GM13977 (cell line): ENCODE results near the gene IFT80.

Experiments used
- DNase-seq: peaks from one replicate; pipeline ENCODE4 v3.0.0; 2012; ENCODE audit warnings: low spot score
- CTCF ChIP-seq: IDR thresholded peaks from 2 replicates; pipeline ENCODE4 v1.5.1; 2012; ENCODE audit warnings: mild to moderate bottlenecking, control low read depth; ENCODE audit not compliant: insufficient read depth; ENCODE audit errors: extremely low read depth, missing control alignments
- in situ Hi-C: fragments of 300-500 bp; cut with MboI; formaldehyde crosslinking; loops from one replicate; pipeline ENCODE4 v1.12.0; 2022; ENCODE audit warnings: low sequenced_read_pairs, low pct_unique_long_range_greater_than_20kb, mixed read lengths, inconsistent platforms; ENCODE audit not compliant: unreplicated experiment

The IFT80 gene

GRCh38 chr3:160399125-160400029 is at the start of gene IFT80, which contains the start of gene SMC4:
TSS of gene IFT80 (minus strand) at chr3:160399225. CDS start at chr3:160384600, 14,625 bp downstream.
TSS of gene SMC4 (plus strand) at chr3:160399650. CDS start at chr3:160400827, 1,177 bp downstream.
- in situ Hi-C loops = no loop called here
- DNase-seq = peak; percentile 94
- TF ChIP-seq CTCF = no peak

- in situ Hi-C loops = no loop called here
- no peak for DNase-seq
- TF ChIP-seq CTCF = no peak
Measured at GRCh38 chr3:160447544-160447943, 48.5 kb upstream of the IFT80 start.

- in situ Hi-C loops = no loop called here
- no peak for DNase-seq
- no peak for TF ChIP-seq CTCF
Measured at GRCh38 chr3:160446522-160447056, 47.6 kb upstream of the IFT80 start.

- no peak for TF ChIP-seq CTCF
- in situ Hi-C loops = no loop called here
- no peak for DNase-seq
Measured at GRCh38 chr3:160445854-160446253, 46.8 kb upstream of the IFT80 start.

GRCh38 chr3:160444411-160444810 is 45.4 kb upstream of the IFT80 start:
- in situ Hi-C loops = no loop called here
- DNase-seq = no peak
- TF ChIP-seq CTCF = no peak

- DNase-seq = no peak
- no peak for TF ChIP-seq CTCF
- in situ Hi-C loops = no loop called here
Measured at GRCh38 chr3:160440687-160441086, 41.7 kb upstream of the IFT80 start.
